Heart left ventricle (tissue), 16 donors: Measurements from ENCODE around the gene CTTNBP2NL. TPM values are rescaled to one million over a fixed set of nuclear protein-coding genes. Genes with fewer than 3 reads are reported as not detected.

Experiments used
- ATAC-seq, 4 donors: fragments of 200-7000 bp; cut with Tn5 transposase; one replicate each; pipeline ENCODE4 v1.9.1; 2020 to 2022; ENCODE audit warnings: moderate library complexity in 4 of 4, mild to moderate bottlenecking in 3 of 4, moderate number of reproducible peaks in 1 of 4
- DNase-seq, 5 donors: peaks; one replicate each; pipeline ENCODE4 v3.0.0-alpha.2; 2020
- H3K27ac ChIP-seq, 12 donors: fragments of 200-600 bp; sonication (generic) in 4 of 12; one replicate each; pipeline versions ENCODE4 v1.5.0 to v1.8.0; 2016 to 2022; ENCODE audit warnings: mild to moderate bottlenecking in 2 of 12
- H3K27me3 ChIP-seq, 9 donors: fragments of 200-600 bp; sonication (generic) in 2 of 9; one replicate each; pipeline versions ENCODE4 v1.5.1 to v1.8.0; 2016 to 2022; ENCODE audit warnings: mild to moderate bottlenecking in 3 of 9
- H3K36me3 ChIP-seq, 9 donors: fragments of 200-600 bp; sonication (generic) in 2 of 9; one replicate each; pipeline versions ENCODE4 v1.5.0 to v1.8.0; 2018 to 2022; ENCODE audit warnings: mild to moderate bottlenecking in 2 of 9
- H3K4me1 ChIP-seq, 12 donors: fragments of 200-600 bp; sonication (generic) in 4 of 12; one replicate each; pipeline versions ENCODE4 v1.5.0 to v1.8.0; 2016 to 2022; ENCODE audit warnings: mild to moderate bottlenecking in 3 of 12
- H3K4me3 ChIP-seq, 12 donors: fragments of 200-600 bp; sonication (generic) in 4 of 12; one replicate each; pipeline versions ENCODE4 v1.5.0 to v1.8.0; 2017 to 2022; ENCODE audit warnings: mild to moderate bottlenecking in 9 of 12, moderate library complexity in 4 of 12
- H3K9me3 ChIP-seq, 12 donors: fragments of 200-600 bp; sonication (generic) in 4 of 12; one replicate each; pipeline versions ENCODE4 v1.5.0 to v1.8.0; 2016 to 2022; ENCODE audit warnings: mild to moderate bottlenecking in 1 of 12
- CTCF ChIP-seq, 12 donors: fragments of 200-600 bp; sonication (generic) in 4 of 12; IDR thresholded peaks; one replicate each; pipeline versions ENCODE4 v1.5.0 to v1.8.0; 2018 to 2022; ENCODE audit warnings: antibody characterized with exemption in 12 of 12, mild to moderate bottlenecking in 5 of 12
- POLR2A ChIP-seq, 2 donors: fragments of 450-650 bp; IDR thresholded peaks; one replicate each; pipeline ENCODE4 v1.6.1; 2017; ENCODE audit warnings: antibody characterized with exemption in 2 of 2, mild to moderate bottlenecking in 2 of 2, moderate library complexity in 2 of 2
- WGBS, 4 donors: extraction: QIAGEN DNeasy Blood & Tissue Kit in 2 of 4; methylation state at CpG; one replicate each; pipeline versions ENCODE4 v1.1.5 to v1.1.7; 2013 to 2018; 5-methylcytosine and 5-hydroxymethylcytosine counted together
- intact Hi-C, 10 donors: fragments of 100-400 bp; cut with DNase I; formaldehyde crosslinking; loops; one replicate each; pipeline versions ENCODE4 v1.11.1 to v1.14.2; 2022
- polyA plus RNA-seq, 2 donors: library from polyadenylated mRNA; stranded (reverse); fragments of 200-250 nt; gene quantifications; one replicate each; pipeline ENCODE4 v1.2.3, GENCODE V29; 2013
- total RNA-seq, 9 donors: library from RNA; depleted of rRNA in 2 of 9; stranded (reverse); fragments of >200 nt in 2 of 9; fragmentation: NEBNext Ultra II Directional in 3 of 9; extraction: Animal tissue kit (Norgen Biotek cat#: 25700) in 3 of 9; gene quantifications; one replicate each; pipeline versions ENCODE4 v1.1.0 to v1.2.4, GENCODE V29; 2016 to 2023
- donor health status: ischemic (EF 13 %, LVEDD 7.1; RV severe dilation, severe dysfunction).
- donor health status: healthy with polysubstance abuse.
- donor health status: DM: no; HTN: yes; CAD: no.
- donor health status: DM: no; HTN: no; CAD: no.
- donor health status: ischemic (EF 25% LVEDD 6.9; RV normal size, moderate dysfunction).
- donor health status: ischemic (EF 25% LVEDD 5.7; RV mildly dilated, moderate dysfunction).
- donor health status: healthy.
- donor health status: DM: yes; HTN: yes; CAD: no.
- donor health status: ischemic (EF 35%, LVEDD 5.7; RV mildly dilated, moderate dysfunction).
- donor health status: nonischemic (EF 11% LVEDD 7.7; RV severe dilation, severe dysfunction).
- donor health status: DM: yes; HTN: yes; CAD: no.
- donor health status: PGD.
- donor health status: ischemic (EF 29% LVEDD 5.4; RV normal size, mild dysfunction).
- donor health status: nonischemic (EF 23%, LVEDD 6.1; RV moderate dilation, normal function).

Gene CTTNBP2NL
- total and polyA plus RNA-seq, 11 donors = 4.6 to 22.8 (median 14.1) TPM

- H3K36me3 ChIP-seq = peaks cover 0 to 85% (median 65%) of the 10 kb centered on the region in 9 donors
- ATAC-seq (no peak), DNase-seq (no peak)
- 92 to 98% (median 95%) methylated on average over 1 of the region's 1 CpG for WGBS, 4 donors
- no peak for TF ChIP-seq POLR2A (IDR thresholded peaks at IDR 0.05)
- TF ChIP-seq CTCF (IDR thresholded peaks at IDR 0.05) = no peak
- intact Hi-C loops = no loop called here
- no peak overlapping the region for H3K27ac ChIP-seq
- no peaks in the 10 kb centered on the region for H3K27me3 ChIP-seq
- H3K9me3 ChIP-seq = no peaks in the 10 kb centered on the region
- H3K4me3 ChIP-seq = no peak overlapping the region
- H3K4me1 ChIP-seq = peaks cover 0 to 14% (median 0%) of the 10 kb centered on the region in 12 donors
Measured at GRCh38 chr1:112453876-112454275, 57.9 kb downstream of the CTTNBP2NL start.

GRCh38 chr1:112454316-112454715 lies 58.3 kb downstream of the CTTNBP2NL start:
- Histone ChIP-seq H3K4me3 (no peak overlapping the region), H3K36me3 (peaks cover 0 to 85% (median 65%) of the 10 kb centered on the region in 9 donors), H3K4me1 (peaks cover 0 to 14% (median 0%) of the 10 kb centered on the region in 12 donors), H3K9me3 (no peaks in the 10 kb centered on the region), H3K27ac (no peak overlapping the region), H3K27me3 (no peaks in the 10 kb centered on the region)
- no peak for TF ChIP-seq POLR2A (IDR thresholded peaks at IDR 0.05)
- no peak for TF ChIP-seq CTCF (IDR thresholded peaks at IDR 0.05)
- ATAC-seq (no peak), DNase-seq (no peak)
- intact Hi-C loops = no loop called here
- WGBS, 4 donors = 88 to 91% (median 90%) methylated on average over 3 of the region's 3 CpGs

GRCh38 chr1:112457241-112457640 lies 61.2 kb downstream of the CTTNBP2NL start:
- WGBS, 4 donors = 74 to 86% (median 81%) methylated on average over 2 of the region's 2 CpGs
- Histone ChIP-seq H3K4me1 (peaks cover 0 to 13% (median 4%) of the 10 kb centered on the region in 12 donors), H3K9me3 (no peaks in the 10 kb centered on the region), H3K4me3 (no peak overlapping the region), H3K36me3 (peaks cover 0 to 64% (median 54%) of the 10 kb centered on the region in 9 donors), H3K27ac (no peak overlapping the region), H3K27me3 (no peaks in the 10 kb centered on the region)
- ATAC-seq (no peak), DNase-seq (no peak)
- intact Hi-C loops = no loop called here
- TF ChIP-seq POLR2A (IDR thresholded peaks at IDR 0.05) = no peak
- TF ChIP-seq CTCF (IDR thresholded peaks at IDR 0.05) = no peak

GRCh38 chr1:112457955-112458354 lies 61.9 kb downstream of the CTTNBP2NL start:
- no peak for TF ChIP-seq CTCF (IDR thresholded peaks at IDR 0.05)
- TF ChIP-seq POLR2A (IDR thresholded peaks at IDR 0.05) = no peak
- H3K4me3 ChIP-seq = no peak overlapping the region
- peaks cover 0 to 19% (median 6%) of the 10 kb centered on the region in 12 donors for H3K4me1 ChIP-seq
- H3K9me3 ChIP-seq = no peaks in the 10 kb centered on the region
- H3K27ac ChIP-seq = no peak overlapping the region
- H3K36me3 ChIP-seq = peaks cover 0 to 64% (median 54%) of the 10 kb centered on the region in 9 donors
- no peak for DNase-seq
- no peaks in the 10 kb centered on the region for H3K27me3 ChIP-seq
- ATAC-seq = no peak
- intact Hi-C loops = no loop called here
